Mesenchymal stem cell (in vitro differentiated cells and primary cell): Measurements from ENCODE around the gene PPP1R27. TPM values are rescaled to one million over a fixed set of nuclear protein-coding genes. Genes with fewer than 3 reads are reported as not detected.

ENCODE experiments used
- DNase-seq: peaks from one replicate; pipeline ENCODE4 v3.0.0-alpha.2; 2013
- H2AFZ ChIP-seq: one replicate; pipeline ENCODE4 v1.6.1; 2013; ENCODE audit warnings: low read depth, mild to moderate bottlenecking, control low read depth, inconsistent platforms, low read length, moderate library complexity
- H2AK5ac ChIP-seq: 2 replicates; pipeline ENCODE4 v1.6.1; 2013; ENCODE audit warnings: low read length, moderate library complexity, mild to moderate bottlenecking, inconsistent platforms; ENCODE audit not compliant: severe bottlenecking
- H2BK120ac ChIP-seq: one replicate; pipeline ENCODE4 v1.6.1; 2013; ENCODE audit warnings: low read depth, mild to moderate bottlenecking, inconsistent platforms, low read length, moderate library complexity
- H2BK12ac ChIP-seq, 2 experiments: one replicate each; pipeline ENCODE4 v1.6.1; 2013; ENCODE audit warnings: inconsistent platforms in 2 of 2, low read length in 2 of 2, mild to moderate bottlenecking in 2 of 2, moderate library complexity in 2 of 2, control low read depth in 1 of 2
- H2BK15ac ChIP-seq: one replicate; pipeline ENCODE4 v1.6.1; 2013; ENCODE audit warnings: mild to moderate bottlenecking, low read depth, inconsistent platforms; ENCODE audit not compliant: poor library complexity, severe bottlenecking
- H2BK5ac ChIP-seq: 2 replicates; pipeline ENCODE4 v1.6.1; 2013; ENCODE audit warnings: low read depth, mild to moderate bottlenecking, low read length, control low read depth, inconsistent platforms; ENCODE audit not compliant: poor library complexity, severe bottlenecking
- H3K14ac ChIP-seq, 2 experiments: one replicate each; pipeline ENCODE4 v1.6.1; 2013; ENCODE audit warnings: inconsistent platforms in 2 of 2, low read length in 2 of 2, control low read depth in 1 of 2, mild to moderate bottlenecking in 1 of 2, moderate library complexity in 1 of 2
- H3K18ac ChIP-seq, 2 experiments: one replicate each; pipeline ENCODE4 v1.6.1; 2013; ENCODE audit warnings: inconsistent platforms in 2 of 2, low read length in 2 of 2, control low read depth in 1 of 2, low read depth in 1 of 2, mild to moderate bottlenecking in 1 of 2
- H3K23ac ChIP-seq, 2 experiments: one replicate each; pipeline ENCODE4 v1.6.1; 2013; ENCODE audit warnings: inconsistent platforms in 2 of 2, low read length in 2 of 2, mild to moderate bottlenecking in 2 of 2, moderate library complexity in 2 of 2, control low read depth in 1 of 2
- H3K27ac ChIP-seq: 2 replicates; pipeline ENCODE4 v1.5.1; 2013; ENCODE audit warnings: mild to moderate bottlenecking, moderate library complexity, low read length, control low read depth, inconsistent platforms; ENCODE audit not compliant: poor library complexity, severe bottlenecking
- H3K27me3 ChIP-seq, 2 experiments: 2 replicates each; pipeline versions ENCODE4 v1.6.1 to v1.7.0; 2013; ENCODE audit warnings: low read length in 2 of 2, mild to moderate bottlenecking in 2 of 2, moderate library complexity in 2 of 2, control low read depth in 1 of 2, inconsistent platforms in 1 of 2; ENCODE audit not compliant: control insufficient read depth in 1 of 2, insufficient read depth in 1 of 2
- H3K36me3 ChIP-seq, 2 experiments: 2 replicates each; pipeline versions ENCODE4 v1.6.1 to v1.7.0; 2013; ENCODE audit warnings: low read length in 2 of 2, control low read depth in 1 of 2, inconsistent platforms in 1 of 2, low read depth in 1 of 2, mild to moderate bottlenecking in 1 of 2; ENCODE audit not compliant: insufficient read depth in 2 of 2, control insufficient read depth in 1 of 2
- H3K4ac ChIP-seq, 2 experiments: one replicate each; pipeline ENCODE4 v1.6.1; 2013; ENCODE audit warnings: inconsistent platforms in 2 of 2, low read length in 2 of 2, mild to moderate bottlenecking in 2 of 2, moderate library complexity in 2 of 2, control low read depth in 1 of 2, low read depth in 1 of 2
- H3K4me1 ChIP-seq: 2 replicates; pipeline ENCODE4 v1.6.1; 2013; ENCODE audit warnings: low read depth, low read length, control low read depth; ENCODE audit not compliant: control insufficient read depth, insufficient read depth
- H3K4me2 ChIP-seq: 2 replicates; pipeline ENCODE4 v1.6.1; 2013; ENCODE audit warnings: low read length, mild to moderate bottlenecking, inconsistent platforms; ENCODE audit not compliant: poor library complexity, severe bottlenecking
- H3K4me3 ChIP-seq, 2 experiments: 2 replicates each; pipeline versions ENCODE4 v1.5.1 to v1.7.0; 2013; ENCODE audit warnings: low read length in 2 of 2, mild to moderate bottlenecking in 2 of 2, control low read depth in 1 of 2, low read depth in 1 of 2; ENCODE audit not compliant: insufficient read depth in 1 of 2
- H3K79me1 ChIP-seq: replicated peaks from 2 replicates; pipeline ENCODE4 v1.6.1; 2013; ENCODE audit warnings: mild to moderate bottlenecking, control low read depth, low read length, inconsistent platforms; ENCODE audit not compliant: poor library complexity, severe bottlenecking
- H3K9ac ChIP-seq: 2 replicates; pipeline ENCODE4 v1.7.0; 2013; ENCODE audit warnings: mild to moderate bottlenecking, low read length, moderate library complexity
- H3K9me3 ChIP-seq: 2 replicates; pipeline ENCODE4 v1.7.0; 2013; ENCODE audit warnings: mild to moderate bottlenecking, low read length; ENCODE audit not compliant: control insufficient read depth
- H4K8ac ChIP-seq: one replicate; pipeline ENCODE4 v1.6.1; 2013; ENCODE audit warnings: inconsistent platforms, mild to moderate bottlenecking, low read length, moderate library complexity
- H4K91ac ChIP-seq: one replicate; pipeline ENCODE4 v1.6.1; 2013; ENCODE audit warnings: mild to moderate bottlenecking, low read length, inconsistent platforms
- WGBS: methylation state at CpG from one replicate; pipeline ENCODE4 v1.1.7; 2013; ENCODE audit warnings: mixed read lengths; 5-methylcytosine and 5-hydroxymethylcytosine counted together
- polyA plus RNA-seq, 2 experiments: library from polyadenylated mRNA; stranded (reverse); fragments of 200-250 nt; gene quantifications; one replicate each; pipeline ENCODE4 v1.2.3, GENCODE V29; 2013

PPP1R27 gene
- 0.11 TPM for polyA plus RNA-seq (2013, experiment 1 of 2)
- 0.12 TPM for polyA plus RNA-seq (2013, experiment 2 of 2)

- peak within 1 kb of the TSS; percentile 97 for H3K9ac ChIP-seq
- no peak within 1 kb of the TSS for H4K8ac ChIP-seq
- peak within 1 kb of the TSS; percentile 91 for H2BK120ac ChIP-seq
- H2BK12ac ChIP-seq: no peak within 1 kb of the TSS
- peaks cover 15% of the 10 kb centered on the region for H3K79me1 ChIP-seq
- H2AK5ac ChIP-seq: peak within 1 kb of the TSS; percentile 80
- H3K4me3 ChIP-seq: peak within 1 kb of the TSS in 1 of 2 experiments; percentile 80
- no peak within 1 kb of the TSS for H2BK5ac ChIP-seq
- no peak for DNase-seq
- H3K27me3 ChIP-seq: no peaks in the 10 kb centered on the region
- peaks cover 26% of the 10 kb centered on the region for H3K4me1 ChIP-seq
- H3K9me3 ChIP-seq: no peaks in the 10 kb centered on the region
- H2AFZ ChIP-seq: no peak within 1 kb of the TSS
- H3K36me3 ChIP-seq: peaks cover under 1 to 3% of the 10 kb centered on the region in 2 experiments
- no peak within 1 kb of the TSS for H3K23ac ChIP-seq
- H3K27ac ChIP-seq: no peak within 1 kb of the TSS
- H3K4ac ChIP-seq: peak within 1 kb of the TSS in 1 of 2 experiments; percentile 97
- H3K14ac ChIP-seq: no peak within 1 kb of the TSS
- peak within 1 kb of the TSS; percentile 47 for H4K91ac ChIP-seq
- WGBS: 93% methylated on average over 26 of the region's 26 CpGs
- H2BK15ac ChIP-seq: peak within 1 kb of the TSS; percentile 44
- no peak within 1 kb of the TSS for H3K18ac ChIP-seq
- peak within 1 kb of the TSS; percentile 81 for H3K4me2 ChIP-seq
Measured at GRCh38 chr17:81834831-81835267, at the start of gene PPP1R27. PPP1R27 (minus strand) TSS chr17:81835050; CDS start chr17:81834953, 97 bp downstream.

GRCh38 chr17:81884520-81884919 lies 49.7 kb upstream of the PPP1R27 start:
- H4K91ac ChIP-seq: no peak overlapping the region
- WGBS: 96% methylated on average over 11 of the region's 11 CpGs
- H3K4ac ChIP-seq: no peak overlapping the region
- peak overlapping the region; percentile 14 for H3K9ac ChIP-seq
- peaks cover 74 to 75% of the 10 kb centered on the region in 2 experiments for H3K36me3 ChIP-seq
- no peak overlapping the region for H2AFZ ChIP-seq
- no peak overlapping the region for H3K4me3 ChIP-seq
- no peak overlapping the region for H2AK5ac ChIP-seq
- no peaks in the 10 kb centered on the region for H3K27me3 ChIP-seq
- no peak overlapping the region for H2BK5ac ChIP-seq
- no peak overlapping the region for H2BK12ac ChIP-seq
- no peak overlapping the region for H3K14ac ChIP-seq
- DNase-seq: no peak
- H3K79me1 ChIP-seq: peaks cover 25% of the 10 kb centered on the region
- no peak overlapping the region for H4K8ac ChIP-seq
- H3K18ac ChIP-seq: no peak overlapping the region
- peaks cover 25% of the 10 kb centered on the region for H3K4me1 ChIP-seq
- H3K27ac ChIP-seq: no peak overlapping the region
- no peak overlapping the region for H2BK120ac ChIP-seq
- H3K9me3 ChIP-seq: no peaks in the 10 kb centered on the region
- no peak overlapping the region for H2BK15ac ChIP-seq
- no peak overlapping the region for H3K23ac ChIP-seq
- H3K4me2 ChIP-seq: no peak overlapping the region

- WGBS: 90% methylated on average over 5 of the region's 5 CpGs
Measured at GRCh38 chr17:81879121-81879520, 44.3 kb upstream of the PPP1R27 start.

GRCh38 chr17:81878294-81878693 lies 43.4 kb upstream of the PPP1R27 start:
- H2BK120ac ChIP-seq: no peak overlapping the region
- no peak overlapping the region for H3K9ac ChIP-seq

More at GRCh38 chr17:81879121-81879520, 44.3 kb upstream of the PPP1R27 start:
- no peak overlapping the region for H3K4me2 ChIP-seq
- no peak overlapping the region for H2BK5ac ChIP-seq
- peaks cover 8% of the 10 kb centered on the region for H3K79me1 ChIP-seq
- H3K27ac ChIP-seq: no peak overlapping the region
- H3K4me1 ChIP-seq: no peaks in the 10 kb centered on the region
- no peak overlapping the region for H2BK12ac ChIP-seq
- H3K4ac ChIP-seq: no peak overlapping the region
- DNase-seq: no peak
- no peak overlapping the region for H2BK120ac ChIP-seq
- H4K91ac ChIP-seq: no peak overlapping the region
- no peak overlapping the region for H3K18ac ChIP-seq
- H3K4me3 ChIP-seq: no peak overlapping the region
- no peaks in the 10 kb centered on the region for H3K27me3 ChIP-seq
- no peak overlapping the region for H3K23ac ChIP-seq
- no peak overlapping the region for H4K8ac ChIP-seq
- H3K9me3 ChIP-seq: no peaks in the 10 kb centered on the region
- peaks cover 35 to 41% of the 10 kb centered on the region in 2 experiments for H3K36me3 ChIP-seq
- no peak overlapping the region for H3K14ac ChIP-seq
- no peak overlapping the region for H2BK15ac ChIP-seq
- H2AK5ac ChIP-seq: no peak overlapping the region
- no peak overlapping the region for H2AFZ ChIP-seq
- H3K9ac ChIP-seq: no peak overlapping the region

More at GRCh38 chr17:81878294-81878693, 43.4 kb upstream of the PPP1R27 start:
- H2AFZ ChIP-seq: no peak overlapping the region
- no peak overlapping the region for H3K4ac ChIP-seq
- no peak overlapping the region for H4K91ac ChIP-seq
- H2AK5ac ChIP-seq: no peak overlapping the region
- H2BK15ac ChIP-seq: no peak overlapping the region
- no peak overlapping the region for H2BK12ac ChIP-seq
- no peaks in the 10 kb centered on the region for H3K27me3 ChIP-seq
- DNase-seq: no peak
- no peak overlapping the region for H3K27ac ChIP-seq
- peaks cover 27 to 39% of the 10 kb centered on the region in 2 experiments for H3K36me3 ChIP-seq
- H3K4me1 ChIP-seq: peaks cover 2% of the 10 kb centered on the region
- H3K23ac ChIP-seq: no peak overlapping the region
- no peak overlapping the region for H3K4me3 ChIP-seq
- H3K4me2 ChIP-seq: no peak overlapping the region
- WGBS: 96% methylated on average over 3 of the region's 3 CpGs
- no peaks in the 10 kb centered on the region for H3K9me3 ChIP-seq
- H2BK5ac ChIP-seq: no peak overlapping the region
- H3K18ac ChIP-seq: no peak overlapping the region
- H4K8ac ChIP-seq: no peak overlapping the region
- no peak overlapping the region for H3K14ac ChIP-seq
- peaks cover 6% of the 10 kb centered on the region for H3K79me1 ChIP-seq
